ENCODE measurements around the gene BUD23. TPM values are rescaled to one million over a fixed set of nuclear protein-coding genes. Genes with fewer than 3 reads are reported as not detected.

Gene BUD23
- total RNA-seq, 1 experiment from 2014 or later, result 91.7 TPM

DNA sequence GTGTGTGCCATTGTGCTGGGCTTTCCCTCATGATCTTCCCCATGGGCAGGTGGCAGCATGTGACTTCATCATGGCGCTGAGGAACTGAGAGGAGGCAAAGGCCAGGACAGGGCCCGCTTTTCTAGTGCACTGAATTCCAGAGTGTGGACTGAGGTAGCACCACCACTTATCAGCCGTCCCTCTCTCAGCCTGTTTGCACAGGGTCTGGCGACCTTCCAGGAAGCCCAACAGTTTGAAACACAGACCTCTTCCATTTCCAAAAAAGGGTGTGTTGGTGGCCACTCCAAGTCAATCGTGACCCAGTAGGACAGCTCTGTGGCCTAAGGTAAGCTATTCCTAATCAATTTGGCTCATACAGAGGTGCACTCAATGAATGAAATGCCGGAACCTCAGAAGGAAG lies 4.5 kb upstream of the BUD23 start:
- no peak overlapping the region for H3K27ac ChIP-seq
- no peaks in the 10 kb centered on the region for H3K9me3 ChIP-seq (replicated peaks)
- no peak overlapping the region for H3K4me3 ChIP-seq
- no peaks in the 10 kb centered on the region for H3K27me3 ChIP-seq
- no peak for DNase-seq
- peaks cover 7% of the 10 kb centered on the region for H3K36me3 ChIP-seq
- H3K4me1 ChIP-seq, result peaks cover 6% of the 10 kb centered on the region

- H3K4me3 ChIP-seq, result no peak overlapping the region
- H3K36me3 ChIP-seq, result peaks cover 7% of the 10 kb centered on the region
- H3K4me1 ChIP-seq, result peaks cover 6% of the 10 kb centered on the region
- H3K27ac ChIP-seq, result no peak overlapping the region
- DNase-seq, result no peak
- no peaks in the 10 kb centered on the region for H3K9me3 ChIP-seq (replicated peaks)
- no peaks in the 10 kb centered on the region for H3K27me3 ChIP-seq
Observed at GRCh38 chr7:73679709-73680108, 3.7 kb upstream of the BUD23 start.

DNA sequence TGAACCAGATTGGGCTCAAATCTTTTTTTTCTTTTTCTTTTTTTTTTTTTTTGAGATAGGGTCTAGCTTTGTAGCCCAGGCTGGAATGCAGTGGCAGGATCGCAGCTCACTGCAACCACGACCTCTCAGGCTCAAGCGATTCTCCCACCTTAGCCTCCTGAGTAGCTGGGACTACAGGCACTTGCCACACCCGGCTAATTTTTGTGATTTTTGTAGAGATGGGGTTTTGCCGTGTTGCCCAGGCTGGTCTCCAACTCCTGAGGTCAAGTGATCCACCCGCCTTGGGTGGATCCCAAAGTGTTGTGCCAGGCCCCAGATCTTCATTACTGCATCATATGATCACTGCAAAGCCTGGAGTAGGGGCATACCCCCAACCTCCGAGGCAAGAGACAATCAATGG lies 2.9 kb upstream of the BUD23 start:
- Histone ChIP-seq H3K9me3 (replicated peaks) (no peaks in the 10 kb centered on the region), H3K27ac (no peak overlapping the region), H3K27me3 (no peaks in the 10 kb centered on the region), H3K4me1 (peaks cover 6% of the 10 kb centered on the region), H3K4me3 (no peak overlapping the region), H3K36me3 (peaks cover 7% of the 10 kb centered on the region)
- no peak for DNase-seq

DNA sequence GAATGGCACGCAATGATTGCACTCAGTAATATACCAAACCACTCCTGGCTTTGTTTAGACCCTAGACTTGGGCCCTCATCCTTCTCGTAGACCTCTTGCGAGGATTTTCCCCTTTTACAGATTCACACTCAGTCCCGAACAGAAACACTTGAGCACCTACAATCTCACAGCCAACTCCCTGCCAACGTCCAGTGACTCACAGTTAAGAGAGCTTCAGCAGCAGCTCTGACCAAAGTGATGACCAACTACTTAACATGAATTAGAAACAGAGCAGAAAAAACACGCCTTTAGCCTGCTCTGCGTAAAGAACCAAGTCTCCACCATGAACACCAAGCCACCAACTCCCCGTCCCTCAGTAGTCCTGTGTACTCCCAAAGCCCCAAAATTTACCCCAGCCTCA lies 2.4 kb upstream of the BUD23 start:
- no peaks in the 10 kb centered on the region for H3K9me3 ChIP-seq (replicated peaks)
- H3K27ac ChIP-seq, result no peak overlapping the region
- DNase-seq, result no peak
- H3K4me1 ChIP-seq, result peaks cover 6% of the 10 kb centered on the region
- no peak overlapping the region for H3K4me3 ChIP-seq
- H3K27me3 ChIP-seq, result no peaks in the 10 kb centered on the region
- peaks cover 7% of the 10 kb centered on the region for H3K36me3 ChIP-seq

DNA sequence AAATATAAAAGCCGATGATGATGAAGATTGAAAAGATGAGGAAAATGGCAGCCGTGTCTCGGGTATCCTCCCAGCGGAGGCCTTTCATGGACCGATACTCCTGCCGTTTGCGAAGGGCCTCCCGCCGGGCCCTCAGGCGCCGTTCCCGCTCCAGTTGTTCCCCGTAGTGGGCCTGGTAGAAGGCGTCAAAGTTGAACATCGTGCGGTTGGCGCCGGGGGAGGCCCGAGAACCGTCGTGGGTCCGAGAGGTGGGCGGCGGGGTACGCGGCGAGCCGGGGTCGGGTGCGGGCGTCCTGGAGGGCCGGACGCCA lies 697 bp upstream of the BUD23 start:
- no peak for DNase-seq
- H3K27me3 ChIP-seq, result no peaks in the 10 kb centered on the region
- no peaks in the 10 kb centered on the region for H3K9me3 ChIP-seq (replicated peaks)
- H3K4me3 ChIP-seq, result peak overlapping the region; percentile 95
- peak overlapping the region; percentile 76 for H3K27ac ChIP-seq
- peaks cover 6% of the 10 kb centered on the region for H3K4me1 ChIP-seq
- peaks cover 12% of the 10 kb centered on the region for H3K36me3 ChIP-seq

DNA sequence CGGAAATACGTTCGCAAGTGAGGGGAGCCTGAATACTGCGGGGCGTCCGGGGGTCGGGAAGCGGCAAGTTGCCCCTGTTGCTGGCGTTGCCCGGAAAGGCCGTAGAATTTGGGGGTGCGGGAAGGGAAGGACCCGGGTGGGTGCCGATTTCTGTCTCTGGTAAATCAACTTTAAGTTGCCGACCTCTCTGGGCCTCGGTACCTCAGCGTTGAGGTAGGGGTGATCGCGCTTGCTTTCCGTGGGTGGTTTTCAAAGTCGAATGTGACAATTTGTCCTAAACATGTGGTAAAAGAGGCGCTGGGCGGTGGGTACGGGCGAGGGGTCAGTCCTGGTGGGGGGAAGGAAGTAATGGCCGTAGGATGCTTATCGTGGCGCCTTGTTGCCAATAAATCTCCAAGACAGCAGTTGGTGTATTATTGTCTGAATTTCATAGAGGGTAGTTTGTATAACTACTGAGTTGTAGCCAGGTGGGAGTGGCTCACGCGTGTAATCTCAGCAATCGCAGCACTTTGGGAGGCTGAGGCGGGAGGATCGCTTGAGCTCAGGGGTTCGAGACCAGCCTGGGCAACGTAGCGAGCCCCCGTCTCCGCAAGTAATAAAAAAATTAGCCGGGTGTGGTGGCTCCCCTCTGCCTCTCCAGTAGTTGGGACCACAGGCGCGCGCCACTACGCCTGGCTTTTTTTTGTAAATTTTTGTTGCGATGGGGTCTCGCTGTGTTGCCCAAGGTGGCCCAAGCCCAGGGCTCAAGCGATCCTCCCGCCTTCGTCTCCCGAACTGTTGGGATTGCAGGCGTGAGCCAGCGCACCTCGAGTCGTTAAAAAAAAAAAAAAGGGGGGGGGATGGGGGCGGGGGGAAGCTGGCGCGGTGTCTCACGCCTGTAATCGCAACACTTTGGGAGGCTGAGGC lies 644 bp downstream of the BUD23 start:
- H3K4me3 ChIP-seq, result peak overlapping the region; percentile 95
- peak overlapping the region; percentile 76 for H3K27ac ChIP-seq
- peaks cover 6% of the 10 kb centered on the region for H3K4me1 ChIP-seq
- H3K36me3 ChIP-seq, result peaks cover 13% of the 10 kb centered on the region; the same call in 1 of the 2 replicates
- H3K27me3 ChIP-seq, result no peaks in the 10 kb centered on the region
- DNase-seq, result no peak
- no peaks in the 10 kb centered on the region for H3K9me3 ChIP-seq (replicated peaks)

DNA sequence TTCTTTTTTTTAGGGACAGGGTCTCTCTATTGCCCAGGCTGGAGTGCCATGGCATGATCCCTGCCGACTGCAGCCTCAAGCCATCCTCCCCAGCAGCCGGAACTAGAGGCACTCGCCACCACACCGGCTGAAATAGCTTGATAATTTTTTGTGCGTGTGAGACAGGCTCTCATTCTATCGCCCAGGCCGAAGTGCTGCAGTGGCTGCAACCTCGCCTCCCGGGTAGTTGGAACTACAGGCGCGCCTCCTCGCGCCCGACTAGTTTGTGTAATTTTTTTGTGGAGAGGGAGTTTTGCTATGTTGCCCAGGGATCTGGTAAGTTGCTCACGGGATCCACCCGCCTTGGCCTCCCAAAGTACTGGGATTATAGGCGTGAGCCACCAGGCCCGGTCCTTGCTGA lies 1.9 kb downstream of the BUD23 start:
- no peaks in the 10 kb centered on the region for H3K9me3 ChIP-seq (replicated peaks)
- H3K4me3 ChIP-seq, result no peak overlapping the region
- peaks cover 6% of the 10 kb centered on the region for H3K4me1 ChIP-seq
- peaks cover 15% of the 10 kb centered on the region; the same call in 1 of the 2 replicates for H3K36me3 ChIP-seq
- DNase-seq, result no peak
- H3K27ac ChIP-seq, result no peak overlapping the region
- H3K27me3 ChIP-seq, result no peaks in the 10 kb centered on the region

DNA sequence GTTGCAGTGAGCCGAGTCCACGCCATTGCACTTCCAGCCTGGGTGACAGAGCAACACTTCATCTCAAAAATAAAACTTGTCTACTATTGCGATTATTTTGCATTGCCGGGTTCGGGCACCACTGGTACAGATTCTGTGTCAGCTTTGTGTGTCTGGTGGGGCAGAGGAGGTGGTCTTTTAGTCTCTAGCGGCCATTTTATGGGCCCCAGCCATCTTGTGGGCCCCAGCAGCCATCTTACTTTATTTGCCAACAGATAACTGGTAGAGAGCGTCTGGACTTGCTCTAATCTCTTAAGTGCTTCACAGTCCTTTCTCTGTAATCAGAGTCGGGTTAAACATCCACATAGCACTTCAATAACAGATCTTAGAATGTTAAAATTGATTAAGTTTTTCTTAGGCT lies 4.9 kb downstream of the BUD23 start:
- DNase-seq, result no peak
- Histone ChIP-seq H3K4me3 (no peak overlapping the region), H3K9me3 (replicated peaks) (no peaks in the 10 kb centered on the region), H3K27me3 (no peaks in the 10 kb centered on the region), H3K4me1 (no peaks in the 10 kb centered on the region), H3K36me3 (peaks cover 35% of the 10 kb centered on the region), H3K27ac (no peak overlapping the region)

DNA sequence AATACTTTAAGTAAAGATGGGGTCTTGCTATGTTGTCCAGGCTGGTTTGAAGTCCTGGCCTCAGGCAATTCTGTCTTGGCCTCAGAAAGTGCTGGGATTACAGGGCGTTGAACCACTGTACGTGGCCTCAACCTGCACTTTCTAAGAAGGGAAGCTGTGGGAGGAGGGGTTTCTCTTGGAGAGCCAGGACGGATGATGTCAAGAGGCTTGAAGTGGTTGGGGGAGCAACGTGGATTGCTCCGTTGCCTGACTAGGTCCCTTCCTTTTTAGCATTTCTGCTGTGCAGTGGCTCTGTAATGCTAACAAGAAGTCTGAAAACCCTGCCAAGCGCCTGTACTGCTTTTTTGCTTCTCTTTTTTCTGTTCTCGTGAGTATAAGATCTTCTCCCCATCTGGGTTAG lies 7.2 kb downstream of the BUD23 start:
- Histone ChIP-seq H3K4me3 (no peak overlapping the region), H3K4me1 (no peaks in the 10 kb centered on the region), H3K27ac (no peak overlapping the region), H3K36me3 (peaks cover 43% of the 10 kb centered on the region), H3K27me3 (no peaks in the 10 kb centered on the region), H3K9me3 (replicated peaks) (no peaks in the 10 kb centered on the region)
- no peak for DNase-seq

DNA sequence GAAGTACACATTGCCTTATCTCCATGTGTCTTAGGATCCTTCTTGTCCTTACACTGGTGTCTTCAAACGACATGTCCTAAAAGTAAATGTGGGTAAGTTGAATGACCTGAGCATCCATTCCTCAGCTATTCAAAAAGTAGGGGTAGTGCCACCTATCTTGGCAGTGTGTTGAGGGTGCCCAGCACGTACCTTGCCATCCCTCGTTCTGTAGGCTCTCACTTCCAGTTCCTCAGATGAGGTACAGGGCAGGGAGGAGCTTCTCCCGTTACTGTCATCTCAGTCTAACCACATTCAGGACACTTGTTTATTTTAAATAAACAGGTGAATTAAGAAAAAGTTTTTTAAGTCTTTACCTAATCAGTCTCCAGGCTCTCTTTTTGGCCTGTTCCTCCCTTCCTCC lies 13.0 kb downstream of the BUD23 start:
- Histone ChIP-seq H3K36me3 (peaks cover 48% of the 10 kb centered on the region), H3K27me3 (no peaks in the 10 kb centered on the region), H3K27ac (no peak overlapping the region), H3K9me3 (replicated peaks) (no peaks in the 10 kb centered on the region), H3K4me1 (no peaks in the 10 kb centered on the region), H3K4me3 (no peak overlapping the region)
- DNase-seq, result no peak

DNA sequence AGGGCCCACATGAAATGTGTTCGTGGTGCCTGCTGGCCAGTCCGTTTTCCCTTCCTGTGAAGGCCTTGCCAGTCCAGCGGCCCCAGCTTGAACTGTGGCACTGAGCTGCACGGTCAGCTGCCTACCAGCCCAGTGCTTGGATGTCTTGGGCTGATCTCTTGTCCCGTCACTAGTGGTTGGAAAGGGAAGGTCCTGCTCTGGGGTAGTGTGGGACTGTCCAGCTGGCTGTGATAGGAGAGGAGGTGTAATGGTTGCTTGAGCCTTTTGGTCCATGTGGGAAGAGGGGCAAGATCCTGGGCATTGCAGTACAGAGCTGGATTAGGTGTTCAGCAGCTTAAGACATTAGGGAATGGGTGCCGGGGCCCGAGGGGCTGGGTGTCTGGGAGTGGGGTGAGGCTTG lies 15.0 kb downstream of the BUD23 start:
- no peaks in the 10 kb centered on the region for H3K27me3 ChIP-seq
- H3K36me3 ChIP-seq, result peaks cover 40% of the 10 kb centered on the region
- no peak for DNase-seq
- H3K4me1 ChIP-seq, result no peaks in the 10 kb centered on the region
- H3K27ac ChIP-seq, result no peak overlapping the region
- no peaks in the 10 kb centered on the region for H3K9me3 ChIP-seq (replicated peaks)
- H3K4me3 ChIP-seq, result no peak overlapping the region

GRCh38 chr7:73699370-73700068 lies 16.1 kb downstream of the BUD23 start:
- Histone ChIP-seq H3K4me1 (no peaks in the 10 kb centered on the region), H3K9me3 (replicated peaks) (no peaks in the 10 kb centered on the region), H3K4me3 (no peak overlapping the region), H3K27ac (no peak overlapping the region), H3K27me3 (no peaks in the 10 kb centered on the region), H3K36me3 (peaks cover 40% of the 10 kb centered on the region)
- DNase-seq, result no peak

- Histone ChIP-seq H3K4me1 (no peaks in the 10 kb centered on the region), H3K27me3 (no peaks in the 10 kb centered on the region), H3K36me3 (peaks cover 40% of the 10 kb centered on the region), H3K27ac (no peak overlapping the region), H3K9me3 (replicated peaks) (no peaks in the 10 kb centered on the region), H3K4me3 (no peak overlapping the region)
- DNase-seq, result no peak
Observed at GRCh38 chr7:73700069-73700423, 16.6 kb downstream of the BUD23 start.

GRCh38 chr7:73700581-73701134 lies 17.3 kb downstream of the BUD23 start:
- Histone ChIP-seq H3K4me3 (no peak overlapping the region), H3K36me3 (peaks cover 35% of the 10 kb centered on the region), H3K27me3 (no peaks in the 10 kb centered on the region), H3K9me3 (replicated peaks) (no peaks in the 10 kb centered on the region), H3K27ac (no peak overlapping the region), H3K4me1 (no peaks in the 10 kb centered on the region)
- no peak for DNase-seq

DNA sequence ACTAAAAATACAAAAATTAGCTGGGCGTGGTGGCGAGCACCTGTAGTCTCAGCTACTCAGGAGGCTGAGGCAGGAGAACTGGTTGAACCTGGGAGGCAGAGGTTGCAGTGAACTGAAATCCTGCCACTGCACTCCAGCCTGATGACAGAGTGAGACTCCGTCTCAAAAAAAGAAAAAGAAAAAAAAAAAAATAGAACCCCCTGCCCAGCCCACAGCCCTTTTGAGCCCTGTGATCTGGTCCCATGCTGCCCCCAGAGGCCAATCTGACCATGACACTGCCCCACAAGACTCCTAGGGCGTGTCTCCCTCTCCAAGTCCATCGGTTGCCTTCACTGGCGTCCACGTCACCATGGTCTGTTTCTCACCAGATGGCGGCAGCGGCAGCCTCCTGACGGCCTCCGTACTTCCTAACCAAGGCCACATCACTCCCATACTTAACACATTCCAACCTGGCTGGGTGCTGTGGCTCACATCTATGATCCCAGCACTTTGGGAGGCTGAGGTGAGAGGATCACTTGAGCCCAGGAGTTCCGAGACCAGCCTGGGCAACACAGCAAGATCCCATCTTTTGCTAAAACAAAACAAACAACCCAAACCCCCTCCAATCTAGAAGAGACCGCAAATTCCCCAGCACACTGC lies 18.1 kb downstream of the BUD23 start:
- DNase-seq, result peak; percentile 44 to 63
- Histone ChIP-seq H3K4me3 (no peak overlapping the region), H3K9me3 (replicated peaks) (no peaks in the 10 kb centered on the region), H3K36me3 (peaks cover 30% of the 10 kb centered on the region), H3K4me1 (no peaks in the 10 kb centered on the region), H3K27me3 (no peaks in the 10 kb centered on the region), H3K27ac (no peak overlapping the region)
